ENCODE data around the gene HRH1. TPM values are rescaled to one million over a fixed set of nuclear protein-coding genes. Genes with fewer than 3 reads are reported as not detected.

Gene HRH1
- total and polyA plus RNA-seq, 10 of the 15 experiments (the other 5 are each of a cell fraction or from before 2014, with no cell fraction given): not detected

DNA sequence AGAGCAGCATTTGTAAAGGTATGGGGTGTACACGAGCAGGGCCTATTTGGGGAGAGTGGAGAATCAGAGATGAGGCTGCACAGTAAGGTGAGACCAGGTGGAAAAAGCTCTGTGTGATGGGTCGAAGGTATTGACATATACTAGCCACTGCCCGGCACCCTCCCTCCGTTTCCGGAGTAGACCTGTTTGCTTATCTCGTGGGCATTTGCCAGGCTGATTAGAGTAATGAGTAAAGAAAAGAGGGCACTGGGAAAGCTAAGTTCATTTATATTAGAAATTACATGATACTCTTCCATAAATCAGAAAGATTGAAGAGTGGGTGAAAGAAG is 71.7 kb downstream of the HRH1 start:
- Histone ChIP-seq H3K79me2 (ENCODE audit: control insufficient read depth, insufficient read depth, low read length) (no peaks in the 10 kb centered on the region), H3K9ac (ENCODE audit: control insufficient read depth, insufficient read depth, low read length) (no peak overlapping the region), H3K9me3 (replicated peaks; ENCODE audit: control insufficient read depth, insufficient read depth, low read length) (no peaks in the 10 kb centered on the region), H2AFZ (ENCODE audit: control insufficient read depth, low read depth, low read length) (no peak overlapping the region), H3K4me1 (ENCODE audit: control insufficient read depth, insufficient read depth, low read length) (peaks cover 3% of the 10 kb centered on the region; the same call in 1 of the 2 replicates), H3K4me3 (no peak overlapping the region), H3K27ac (ENCODE audit: control insufficient read depth, insufficient read depth) (no peak overlapping the region), H3K27me3 (replicated peaks in 1 of 2; ENCODE audit: control insufficient read depth in 2 of 2, insufficient read depth in 2 of 2, low read length in 1 of 2) (no peaks in the 10 kb centered on the region), H3K36me3 (ENCODE audit: control insufficient read depth in 2 of 2, insufficient read depth in 2 of 2, low read length in 1 of 2) (no peaks in the 10 kb centered on the region), H4K20me1 (ENCODE audit: control insufficient read depth, insufficient read depth) (no peaks in the 10 kb centered on the region), H3K4me2 (ENCODE audit: control insufficient read depth, insufficient read depth) (no peak overlapping the region)
- in situ Hi-C loops (cut with MboI): no loop called here
- CTCF ChIA-PET: interaction anchor here (0.7 to 1.3 kb wide), 2 partner anchors 11 to 81 kb away, joined by 3 read pairs; no protein-coding TSS in a partner anchor
- BruUV-seq (replicated peaks): no TSS peak
- FAIRE-seq: no peak
- 65% methylated on average over 6 of the region's 6 CpGs for WGBS (ENCODE audit: insufficient coverage, insufficient replicate concordance, low lambda C conversion rate, missing lambda C conversion rate)
- POLR2A ChIA-PET: no interaction called here
- intact Hi-C loops (cut with micrococcal nuclease; ENCODE audit: unreplicated experiment): no loop called here
- no peak for ATAC-seq
- no peak for DNase-seq (ENCODE audit: low read depth, low spot score)
- SMC1A ChIA-PET (ENCODE audit: uncharacterized antibody, unreplicated experiment): interaction anchor here (0.6 kb wide), 1 partner anchor 461 kb away, joined by 3 read pairs; no protein-coding TSS in a partner anchor
- RAD21 ChIA-PET (ENCODE audit: unreplicated experiment): no interaction called here
- TF ChIP-seq, protein P1, sequence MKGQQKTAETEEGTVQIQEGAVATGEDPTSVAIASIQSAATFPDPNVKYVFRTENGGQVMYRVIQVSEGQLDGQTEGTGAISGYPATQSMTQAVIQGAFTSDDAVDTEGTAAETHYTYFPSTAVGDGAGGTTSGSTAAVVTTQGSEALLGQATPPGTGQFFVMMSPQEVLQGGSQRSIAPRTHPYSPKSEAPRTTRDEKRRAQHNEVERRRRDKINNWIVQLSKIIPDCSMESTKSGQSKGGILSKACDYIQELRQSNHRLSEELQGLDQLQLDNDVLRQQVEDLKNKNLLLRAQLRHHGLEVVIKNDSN (IDR thresholded peaks at IDR 0.05; ENCODE audit: borderline replicate concordance, extremely low read length, insufficient read depth, low read depth, low read length): no peak
- TF ChIP-seq, protein P2, sequence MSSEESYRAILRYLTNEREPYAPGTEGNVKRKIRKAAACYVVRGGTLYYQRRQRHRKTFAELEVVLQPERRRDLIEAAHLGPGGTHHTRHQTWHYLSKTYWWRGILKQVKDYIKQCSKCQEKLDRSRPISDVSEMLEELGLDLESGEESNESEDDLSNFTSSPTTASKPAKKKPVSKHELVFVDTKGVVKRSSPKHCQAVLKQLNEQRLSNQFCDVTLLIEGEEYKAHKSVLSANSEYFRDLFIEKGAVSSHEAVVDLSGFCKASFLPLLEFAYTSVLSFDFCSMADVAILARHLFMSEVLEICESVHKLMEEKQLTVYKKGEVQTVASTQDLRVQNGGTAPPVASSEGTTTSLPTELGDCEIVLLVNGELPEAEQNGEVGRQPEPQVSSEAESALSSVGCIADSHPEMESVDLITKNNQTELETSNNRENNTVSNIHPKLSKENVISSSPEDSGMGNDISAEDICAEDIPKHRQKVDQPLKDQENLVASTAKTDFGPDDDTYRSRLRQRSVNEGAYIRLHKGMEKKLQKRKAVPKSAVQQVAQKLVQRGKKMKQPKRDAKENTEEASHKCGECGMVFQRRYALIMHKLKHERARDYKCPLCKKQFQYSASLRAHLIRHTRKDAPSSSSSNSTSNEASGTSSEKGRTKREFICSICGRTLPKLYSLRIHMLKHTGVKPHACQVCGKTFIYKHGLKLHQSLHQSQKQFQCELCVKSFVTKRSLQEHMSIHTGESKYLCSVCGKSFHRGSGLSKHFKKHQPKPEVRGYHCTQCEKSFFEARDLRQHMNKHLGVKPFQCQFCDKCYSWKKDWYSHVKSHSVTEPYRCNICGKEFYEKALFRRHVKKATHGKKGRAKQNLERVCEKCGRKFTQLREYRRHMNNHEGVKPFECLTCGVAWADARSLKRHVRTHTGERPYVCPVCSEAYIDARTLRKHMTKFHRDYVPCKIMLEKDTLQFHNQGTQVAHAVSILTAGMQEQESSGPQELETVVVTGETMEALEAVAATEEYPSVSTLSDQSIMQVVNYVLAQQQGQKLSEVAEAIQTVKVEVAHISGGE (CRISPR knock-in tag; IDR thresholded peaks at IDR 0.05): no peak
- TF ChIP-seq NR2C1 (IDR thresholded peaks at IDR 0.05) (no peak), HDGF (IDR thresholded peaks at IDR 0.05) (no peak), RAD21 (IDR thresholded peaks at IDR 0.05; ENCODE audit: insufficient read depth, low read depth, low read length) (no peak), IRF4 (IDR thresholded peaks at IDR 0.05; ENCODE audit: low read depth, low read length) (no peak), TCF12 (IDR thresholded peaks at IDR 0.05; ENCODE audit: low read depth, low read length) (no peak), GABPA (IDR thresholded peaks at IDR 0.05; ENCODE audit: low read depth) (no peak), RUNX3 (IDR thresholded peaks at IDR 0.05; ENCODE audit: low read length) (no peak)
- TF ChIP-seq, protein P3, sequence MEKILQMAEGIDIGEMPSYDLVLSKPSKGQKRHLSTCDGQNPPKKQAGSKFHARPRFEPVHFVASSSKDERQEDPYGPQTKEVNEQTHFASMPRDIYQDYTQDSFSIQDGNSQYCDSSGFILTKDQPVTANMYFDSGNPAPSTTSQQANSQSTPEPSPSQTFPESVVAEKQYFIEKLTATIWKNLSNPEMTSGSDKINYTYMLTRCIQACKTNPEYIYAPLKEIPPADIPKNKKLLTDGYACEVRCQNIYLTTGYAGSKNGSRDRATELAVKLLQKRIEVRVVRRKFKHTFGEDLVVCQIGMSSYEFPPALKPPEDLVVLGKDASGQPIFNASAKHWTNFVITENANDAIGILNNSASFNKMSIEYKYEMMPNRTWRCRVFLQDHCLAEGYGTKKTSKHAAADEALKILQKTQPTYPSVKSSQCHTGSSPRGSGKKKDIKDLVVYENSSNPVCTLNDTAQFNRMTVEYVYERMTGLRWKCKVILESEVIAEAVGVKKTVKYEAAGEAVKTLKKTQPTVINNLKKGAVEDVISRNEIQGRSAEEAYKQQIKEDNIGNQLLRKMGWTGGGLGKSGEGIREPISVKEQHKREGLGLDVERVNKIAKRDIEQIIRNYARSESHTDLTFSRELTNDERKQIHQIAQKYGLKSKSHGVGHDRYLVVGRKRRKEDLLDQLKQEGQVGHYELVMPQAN (conservative IDR thresholded peaks at IDR 0.05): no peak
- TF ChIP-seq, protein P4, sequence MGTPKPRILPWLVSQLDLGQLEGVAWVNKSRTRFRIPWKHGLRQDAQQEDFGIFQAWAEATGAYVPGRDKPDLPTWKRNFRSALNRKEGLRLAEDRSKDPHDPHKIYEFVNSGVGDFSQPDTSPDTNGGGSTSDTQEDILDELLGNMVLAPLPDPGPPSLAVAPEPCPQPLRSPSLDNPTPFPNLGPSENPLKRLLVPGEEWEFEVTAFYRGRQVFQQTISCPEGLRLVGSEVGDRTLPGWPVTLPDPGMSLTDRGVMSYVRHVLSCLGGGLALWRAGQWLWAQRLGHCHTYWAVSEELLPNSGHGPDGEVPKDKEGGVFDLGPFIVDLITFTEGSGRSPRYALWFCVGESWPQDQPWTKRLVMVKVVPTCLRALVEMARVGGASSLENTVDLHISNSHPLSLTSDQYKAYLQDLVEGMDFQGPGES (IDR thresholded peaks at IDR 0.05): no peak
- TF ChIP-seq, protein P5, sequence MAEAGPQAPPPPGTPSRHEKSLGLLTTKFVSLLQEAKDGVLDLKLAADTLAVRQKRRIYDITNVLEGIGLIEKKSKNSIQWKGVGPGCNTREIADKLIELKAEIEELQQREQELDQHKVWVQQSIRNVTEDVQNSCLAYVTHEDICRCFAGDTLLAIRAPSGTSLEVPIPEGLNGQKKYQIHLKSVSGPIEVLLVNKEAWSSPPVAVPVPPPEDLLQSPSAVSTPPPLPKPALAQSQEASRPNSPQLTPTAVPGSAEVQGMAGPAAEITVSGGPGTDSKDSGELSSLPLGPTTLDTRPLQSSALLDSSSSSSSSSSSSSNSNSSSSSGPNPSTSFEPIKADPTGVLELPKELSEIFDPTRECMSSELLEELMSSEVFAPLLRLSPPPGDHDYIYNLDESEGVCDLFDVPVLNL (IDR thresholded peaks at IDR 0.05; ENCODE audit: low read depth, low read length): no peak
- TF ChIP-seq, protein P6, sequence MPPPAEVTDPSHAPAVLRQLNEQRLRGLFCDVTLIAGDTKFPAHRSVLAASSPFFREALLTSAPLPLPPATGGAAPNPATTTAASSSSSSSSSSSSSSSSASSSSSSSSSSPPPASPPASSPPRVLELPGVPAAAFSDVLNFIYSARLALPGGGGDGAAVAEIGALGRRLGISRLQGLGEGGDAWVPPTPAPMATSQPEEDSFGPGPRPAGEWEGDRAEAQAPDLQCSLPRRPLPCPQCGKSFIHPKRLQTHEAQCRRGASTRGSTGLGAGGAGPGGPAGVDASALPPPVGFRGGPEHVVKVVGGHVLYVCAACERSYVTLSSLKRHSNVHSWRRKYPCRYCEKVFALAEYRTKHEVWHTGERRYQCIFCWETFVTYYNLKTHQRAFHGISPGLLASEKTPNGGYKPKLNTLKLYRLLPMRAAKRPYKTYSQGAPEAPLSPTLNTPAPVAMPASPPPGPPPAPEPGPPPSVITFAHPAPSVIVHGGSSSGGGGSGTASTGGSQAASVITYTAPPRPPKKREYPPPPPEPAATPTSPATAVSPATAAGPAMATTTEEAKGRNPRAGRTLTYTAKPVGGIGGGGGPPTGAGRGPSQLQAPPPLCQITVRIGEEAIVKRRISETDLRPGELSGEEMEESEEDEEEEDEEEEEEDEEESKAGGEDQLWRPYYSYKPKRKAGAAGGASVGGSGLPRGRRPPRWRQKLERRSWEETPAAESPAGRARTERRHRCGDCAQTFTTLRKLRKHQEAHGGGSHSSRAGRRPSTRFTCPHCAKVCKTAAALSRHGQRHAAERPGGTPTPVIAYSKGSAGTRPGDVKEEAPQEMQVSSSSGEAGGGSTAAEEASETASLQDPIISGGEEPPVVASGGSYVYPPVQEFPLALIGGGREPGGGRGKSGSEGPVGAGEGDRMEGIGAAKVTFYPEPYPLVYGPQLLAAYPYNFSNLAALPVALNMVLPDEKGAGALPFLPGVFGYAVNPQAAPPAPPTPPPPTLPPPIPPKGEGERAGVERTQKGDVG (CRISPR knock-in tag; IDR thresholded peaks at IDR 0.05): no peak
